ENCODE data around the gene C1orf21. TPM values are rescaled to one million over a fixed set of nuclear protein-coding genes. Genes with fewer than 3 reads are reported as not detected.

The C1orf21 gene
- total RNA-seq, 1 donor from 2014 or later: 49.5 TPM

DNA sequence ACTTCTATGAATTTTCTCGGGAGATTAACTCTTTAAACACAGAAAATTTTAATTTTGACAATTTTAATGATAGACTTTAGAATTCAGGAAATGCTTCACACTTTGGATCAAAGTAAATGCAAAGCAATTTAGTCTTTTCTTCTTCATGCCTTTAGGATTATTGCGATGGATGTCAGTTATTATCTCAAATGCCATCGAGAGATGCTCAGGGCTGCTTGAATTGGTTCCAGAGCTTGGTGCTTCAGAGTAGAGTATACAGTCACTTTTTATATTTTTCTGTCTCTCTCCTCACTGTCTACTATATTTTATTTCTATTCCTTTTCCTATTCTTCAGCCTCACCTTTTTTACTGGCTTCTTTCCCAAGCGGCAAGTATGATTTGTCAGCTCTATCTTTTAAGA lies 59.2 kb downstream of the C1orf21 start:
- DNase-seq (ENCODE audit: low spot score): no peak

DNA sequence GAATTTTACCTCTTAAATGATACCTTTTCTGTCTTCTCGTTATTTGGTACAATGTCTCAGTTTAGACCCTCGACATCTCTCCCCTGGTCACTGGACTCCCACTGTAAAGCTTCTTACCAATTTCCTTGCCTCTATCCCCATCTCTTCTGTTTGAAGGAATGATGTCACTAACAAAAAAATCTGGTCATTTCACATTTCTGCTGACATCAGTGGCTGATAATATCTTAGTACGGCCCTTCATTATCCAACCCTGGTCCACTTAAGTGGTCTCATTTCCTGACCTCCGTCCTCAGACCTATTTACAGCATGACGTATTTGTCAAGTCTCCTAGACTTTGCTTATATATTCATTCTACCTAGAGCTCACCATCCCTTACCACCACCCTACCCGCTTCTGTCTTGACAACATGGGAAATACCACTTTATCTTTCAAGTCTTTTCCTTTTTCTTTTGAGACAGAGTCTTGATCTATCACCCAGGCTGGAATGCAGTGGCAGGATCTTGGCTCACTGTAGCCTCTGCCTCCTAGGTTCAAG lies 60.9 kb downstream of the C1orf21 start:
- no peak for DNase-seq (ENCODE audit: low spot score)

DNA sequence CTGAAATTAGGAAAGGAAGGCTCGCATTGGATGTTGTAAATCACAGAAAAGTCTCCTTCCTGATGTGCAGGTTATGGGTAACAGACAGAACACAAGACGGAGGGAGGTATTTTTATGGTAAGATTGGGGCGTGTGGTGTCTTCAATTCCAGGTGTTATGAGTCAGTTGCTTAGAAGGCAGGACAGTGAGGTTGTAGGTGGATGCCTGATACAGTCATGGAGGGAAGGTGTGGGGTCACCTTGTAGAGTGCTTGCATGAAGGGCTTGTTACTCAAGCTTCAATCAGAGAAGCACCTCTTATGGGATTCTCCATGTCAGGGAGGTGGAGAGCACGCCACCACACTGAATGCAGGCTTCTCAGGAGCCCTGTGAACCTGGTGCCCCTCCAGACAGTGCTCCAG lies 63.1 kb downstream of the C1orf21 start:
- DNase-seq (ENCODE audit: low spot score): no peak

DNA sequence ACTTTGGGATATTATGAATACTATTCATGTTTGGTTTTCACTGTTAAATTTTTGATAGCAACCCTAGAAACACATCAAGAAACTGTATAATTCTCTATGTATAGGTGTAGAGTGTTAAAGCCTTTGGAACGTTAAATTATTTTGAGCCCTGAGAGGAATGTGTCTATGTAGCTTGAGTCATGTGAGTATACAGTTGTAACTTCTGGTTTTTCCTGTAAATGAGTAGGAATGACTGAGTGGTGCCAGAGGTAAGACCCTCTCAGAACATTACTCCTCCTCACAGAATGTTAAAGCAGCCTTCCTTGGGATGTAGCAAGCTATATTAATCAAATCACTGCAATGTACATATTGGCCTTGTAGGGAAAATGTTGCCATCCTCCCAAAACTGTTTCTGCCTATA lies 69.0 kb downstream of the C1orf21 start:
- no peak for DNase-seq (ENCODE audit: low spot score)

DNA sequence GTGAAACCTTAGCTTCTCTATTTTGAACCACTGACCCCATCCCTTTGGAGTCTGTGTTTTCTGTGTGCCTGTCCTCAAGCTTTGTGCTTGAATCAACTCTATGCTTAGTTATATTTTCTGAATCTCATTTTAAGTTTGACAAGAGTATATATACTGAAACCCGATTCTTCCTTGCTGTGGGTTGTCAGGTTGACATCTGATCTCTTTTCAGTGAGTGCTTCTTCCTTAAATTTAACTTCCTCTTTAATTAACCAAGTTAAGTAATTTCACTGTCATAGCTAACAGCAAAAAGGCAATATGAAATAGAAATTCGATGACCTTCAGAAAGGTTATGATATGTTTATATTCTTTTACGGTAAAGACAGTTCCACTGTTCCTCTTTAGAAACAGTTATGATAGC lies 69.4 kb downstream of the C1orf21 start:
- DNase-seq (ENCODE audit: low spot score): no peak

DNA sequence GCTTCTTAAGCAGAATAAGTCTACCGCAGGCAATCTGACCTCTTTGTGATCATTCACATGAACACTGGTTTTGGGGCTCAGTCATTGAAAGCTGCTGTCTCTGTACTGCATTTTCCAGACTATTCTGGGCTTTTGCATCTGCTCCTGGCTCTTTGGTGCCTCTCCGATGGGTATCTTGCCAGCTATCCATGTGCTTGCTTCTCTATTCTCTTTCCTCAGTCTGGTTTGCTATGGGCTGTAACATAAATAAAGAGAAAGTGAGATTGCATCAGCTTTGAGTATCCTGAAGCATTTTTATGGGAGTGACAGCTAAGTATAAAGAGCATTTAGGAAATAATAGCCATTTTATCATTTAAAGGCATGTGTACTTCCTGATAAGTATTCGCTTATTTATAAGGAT lies 70.7 kb downstream of the C1orf21 start:
- DNase-seq (ENCODE audit: low spot score): no peak

DNA sequence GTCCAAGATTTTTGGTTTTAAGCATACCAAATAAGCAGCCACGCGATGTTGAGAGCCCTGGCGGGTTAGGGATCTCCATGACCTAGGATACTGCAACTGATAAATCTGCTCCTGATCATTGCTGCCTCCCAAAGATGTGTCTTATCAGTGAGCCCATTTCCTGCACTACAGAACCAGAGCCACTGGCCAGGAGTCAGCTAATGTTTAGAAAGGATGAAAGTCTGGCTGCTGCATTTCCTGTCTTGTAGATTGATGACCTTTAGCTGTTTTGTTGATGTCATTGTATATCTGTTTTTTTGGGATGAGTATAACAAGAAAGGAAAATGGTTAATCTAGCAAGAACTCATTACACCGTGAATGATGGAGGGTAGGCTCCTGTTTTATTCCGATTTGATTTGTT lies 74.5 kb downstream of the C1orf21 start:
- no peak for DNase-seq (ENCODE audit: low spot score)

DNA sequence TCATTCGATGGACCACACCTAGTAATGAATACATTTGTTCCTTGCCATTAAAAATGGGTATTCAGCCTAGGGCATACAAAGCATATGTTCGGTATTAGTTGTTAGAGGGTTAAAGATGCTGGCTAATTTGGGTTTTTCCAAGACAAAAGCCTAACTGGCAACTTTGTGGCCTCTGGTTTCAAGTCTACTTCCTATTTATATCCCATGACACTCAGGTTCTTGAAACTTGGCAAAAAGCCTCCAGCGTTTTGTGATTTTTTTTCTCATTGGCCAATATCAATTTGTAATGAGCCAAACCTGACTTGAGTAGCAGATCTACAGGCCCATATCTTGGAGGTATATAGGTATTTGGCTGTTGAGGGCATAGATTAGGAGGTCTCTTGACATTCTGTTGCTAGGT lies 75.3 kb downstream of the C1orf21 start:
- no peak for DNase-seq (ENCODE audit: low spot score)

DNA sequence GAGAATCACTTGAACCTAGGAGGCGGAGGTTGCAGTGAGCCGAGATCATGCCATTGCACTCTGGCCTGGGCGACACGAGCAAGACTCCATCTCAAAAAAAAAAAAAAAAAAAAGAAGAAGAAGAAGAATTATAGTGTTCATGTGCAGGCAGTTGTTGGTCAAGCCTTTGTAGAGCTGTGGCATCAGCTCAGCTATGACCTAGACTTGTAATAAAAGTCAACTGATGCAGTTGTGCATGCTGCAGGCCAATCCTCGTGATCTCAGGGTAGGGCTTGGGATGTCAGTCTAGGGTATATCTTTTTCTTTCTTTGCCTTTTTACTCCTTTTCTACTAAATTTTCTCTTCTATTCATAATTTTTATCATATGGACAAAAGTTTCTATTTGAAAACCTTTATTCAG lies 76.2 kb downstream of the C1orf21 start:
- no peak for DNase-seq (ENCODE audit: low spot score)

DNA sequence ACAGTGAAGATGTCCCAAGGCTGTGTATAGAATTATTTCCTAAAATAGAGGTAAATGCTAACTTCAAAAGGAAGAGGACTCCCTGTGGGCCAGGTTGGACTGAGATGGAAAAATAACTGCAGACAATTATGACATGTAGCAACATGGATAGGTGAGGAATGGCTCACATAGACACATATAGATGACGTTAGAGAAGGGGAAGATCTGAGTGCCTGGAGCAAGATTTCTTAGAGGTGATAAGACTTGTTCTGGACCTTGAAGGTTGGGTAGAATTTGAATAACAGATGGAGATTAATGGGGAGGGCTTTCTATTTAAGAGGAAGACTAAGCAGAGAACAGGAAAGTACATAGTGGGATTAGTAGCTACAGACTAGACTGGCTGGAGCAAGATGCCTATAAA lies 76.9 kb downstream of the C1orf21 start:
- DNase-seq (ENCODE audit: low spot score): no peak

DNA sequence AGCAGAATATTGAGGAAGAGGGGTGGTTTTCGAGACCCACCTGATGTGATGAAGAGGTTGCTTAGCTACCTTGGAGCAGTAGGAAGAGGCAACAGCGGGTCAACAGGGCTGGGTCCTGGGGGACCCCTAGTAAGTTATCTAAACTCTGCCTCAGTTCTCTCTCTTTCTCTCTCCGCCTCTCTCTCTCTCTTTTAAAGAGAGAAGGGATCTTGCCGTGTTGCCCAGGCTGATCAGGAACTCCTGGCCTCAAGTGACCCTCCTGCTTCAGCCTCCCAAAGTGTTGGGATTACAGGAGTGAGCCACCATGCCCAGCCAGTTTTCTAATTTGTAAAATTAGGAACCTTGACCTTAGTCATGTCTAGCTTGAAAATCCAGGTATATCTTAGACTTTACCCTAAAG lies 77.9 kb downstream of the C1orf21 start:
- no peak for DNase-seq (ENCODE audit: low spot score)

DNA sequence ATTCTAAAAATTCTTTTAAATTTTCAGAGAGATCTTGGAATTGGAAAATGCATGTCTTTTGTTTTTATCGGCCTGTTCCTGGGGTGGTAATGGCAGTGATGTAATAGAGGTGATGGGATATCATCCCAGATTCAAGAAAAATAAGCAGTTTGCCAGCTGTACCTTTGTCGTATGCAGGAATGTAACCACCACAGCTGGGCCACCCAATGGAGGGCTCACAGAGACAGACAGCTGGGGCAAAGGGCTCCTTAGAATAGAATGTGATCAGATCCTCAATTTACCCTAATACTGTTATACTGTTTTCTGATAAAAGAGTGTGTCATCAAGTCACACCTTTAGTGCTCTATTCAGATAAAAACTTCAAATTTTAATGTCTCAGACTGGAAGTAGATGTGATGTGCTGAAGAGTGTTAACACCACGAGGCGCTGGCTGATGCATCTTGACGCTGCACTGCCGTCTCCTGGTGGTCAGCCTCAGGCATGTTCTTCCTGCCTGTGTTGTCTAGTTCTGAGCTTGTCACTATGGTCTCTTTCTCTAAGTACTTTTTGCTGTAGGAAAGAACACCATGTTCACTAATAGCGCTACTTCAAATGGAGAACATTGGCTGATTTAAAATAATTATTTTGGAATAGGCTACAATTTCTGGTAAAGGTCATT lies 78.8 kb downstream of the C1orf21 start:
- DNase-seq (ENCODE audit: low spot score): no peak

DNA sequence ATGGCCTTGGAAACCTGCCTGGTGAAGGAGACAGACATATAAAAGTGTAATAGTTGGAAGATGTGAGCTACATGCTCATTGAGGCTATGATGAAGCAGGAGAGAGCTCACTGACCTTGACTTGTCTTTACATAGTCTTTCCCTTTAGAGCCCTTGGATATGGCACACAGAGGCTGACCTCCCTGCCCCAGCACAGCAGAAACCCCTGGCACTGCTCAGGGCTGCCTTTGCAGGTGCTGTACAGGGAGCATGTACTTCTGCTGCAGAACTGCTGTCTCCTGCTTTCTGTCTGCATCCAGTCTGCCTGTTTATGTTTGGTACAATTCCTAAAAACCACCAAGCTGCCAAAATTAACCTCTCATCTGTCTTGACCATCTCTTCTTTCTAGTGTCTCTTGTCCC lies 80.5 kb downstream of the C1orf21 start:
- DNase-seq (ENCODE audit: low spot score): no peak

DNA sequence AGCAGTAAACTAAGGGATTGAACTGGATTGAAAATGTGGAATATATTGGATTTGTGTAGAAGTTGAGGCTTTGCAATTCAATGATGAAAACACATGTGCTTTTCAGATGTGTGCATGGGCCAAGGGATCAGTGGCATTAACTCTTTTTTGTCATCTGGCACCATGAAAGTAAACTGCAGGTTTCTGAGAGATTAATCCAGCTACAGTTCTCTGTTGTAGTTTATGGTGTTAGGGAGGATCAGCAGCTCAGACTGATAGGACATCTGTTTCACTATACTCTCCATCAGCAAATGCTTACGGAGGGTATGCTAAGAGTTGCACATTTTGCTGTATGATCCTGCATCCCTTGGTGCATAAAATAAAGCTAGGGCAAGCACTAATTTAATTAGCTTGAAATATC lies 82.6 kb downstream of the C1orf21 start:
- no peak for DNase-seq (ENCODE audit: low spot score)

DNA sequence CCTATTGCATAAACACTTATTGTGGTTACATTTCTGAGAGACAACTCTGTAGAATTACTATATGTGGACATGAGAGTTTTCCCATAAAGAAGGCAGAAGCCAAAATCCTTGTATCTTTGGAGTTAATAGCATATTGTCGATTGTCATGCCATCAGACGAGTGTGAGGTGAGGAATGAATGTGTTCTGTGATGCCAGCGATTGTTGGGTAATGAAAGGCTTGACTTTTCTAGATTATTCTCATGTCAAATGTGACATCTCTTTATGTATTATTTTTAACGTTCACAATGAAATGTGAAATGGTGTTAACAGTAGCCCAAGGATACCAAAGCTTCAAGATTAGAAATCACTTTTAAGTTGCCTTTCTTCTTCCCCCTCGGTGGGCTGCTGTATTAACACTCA lies 84.9 kb downstream of the C1orf21 start:
- no peak for DNase-seq (ENCODE audit: low spot score)

DNA sequence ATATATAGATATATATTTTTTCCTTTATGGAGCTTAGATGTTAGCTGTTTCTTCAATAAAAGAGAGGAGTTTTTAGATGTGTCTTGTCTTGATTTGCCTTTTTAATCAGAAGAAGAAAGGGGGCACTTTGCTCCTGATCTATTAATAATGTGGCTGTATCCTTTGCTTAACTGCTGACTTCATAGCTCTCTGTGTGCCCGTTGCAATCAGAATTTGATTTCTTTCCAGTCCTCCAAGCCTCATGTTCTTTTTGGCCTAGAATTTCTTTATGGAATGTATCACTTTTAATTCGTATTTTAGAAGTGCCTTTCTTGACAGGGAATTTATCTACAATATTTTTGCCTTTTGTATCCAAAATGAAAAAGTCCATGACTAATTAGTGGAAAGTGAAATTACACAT lies 85.3 kb downstream of the C1orf21 start:
- DNase-seq (ENCODE audit: low spot score): no peak

DNA sequence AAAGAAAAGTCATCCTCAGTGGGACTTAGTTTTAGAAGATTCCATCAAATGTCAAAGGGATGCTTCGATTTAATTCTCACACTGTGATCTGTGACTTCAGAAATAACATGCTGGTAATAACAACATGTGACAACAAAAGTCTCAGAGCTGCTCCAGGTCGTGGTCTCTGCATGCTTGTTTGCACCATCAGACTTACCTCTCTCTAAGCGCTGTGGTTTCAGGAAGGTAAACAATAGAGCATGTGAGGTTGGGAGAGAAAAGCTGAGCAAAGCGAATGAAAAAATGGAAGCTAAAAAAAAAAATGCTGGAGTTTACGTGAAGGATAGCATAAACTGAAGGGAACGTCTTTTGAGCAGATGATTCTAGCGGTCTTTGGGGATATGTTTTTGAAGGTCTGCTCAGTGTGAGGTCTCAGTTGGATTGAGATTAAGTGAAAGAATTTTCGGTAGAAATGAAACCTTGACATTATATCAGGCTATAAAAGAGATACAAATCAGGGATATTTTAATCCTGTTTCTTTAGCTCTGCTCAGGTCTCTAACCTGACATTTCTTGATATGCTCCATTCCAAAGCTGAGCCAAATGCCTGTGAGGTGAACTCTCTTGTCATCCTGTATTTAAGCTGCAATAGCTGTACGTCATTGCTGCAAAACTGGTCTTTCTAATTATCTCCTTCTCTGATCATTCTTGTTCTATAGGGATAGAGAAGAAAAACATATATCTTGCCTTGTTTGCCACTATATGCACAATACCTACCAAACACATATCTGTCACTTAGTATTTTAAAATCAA lies 86.5 kb downstream of the C1orf21 start:
- no peak for DNase-seq (ENCODE audit: low spot score)

DNA sequence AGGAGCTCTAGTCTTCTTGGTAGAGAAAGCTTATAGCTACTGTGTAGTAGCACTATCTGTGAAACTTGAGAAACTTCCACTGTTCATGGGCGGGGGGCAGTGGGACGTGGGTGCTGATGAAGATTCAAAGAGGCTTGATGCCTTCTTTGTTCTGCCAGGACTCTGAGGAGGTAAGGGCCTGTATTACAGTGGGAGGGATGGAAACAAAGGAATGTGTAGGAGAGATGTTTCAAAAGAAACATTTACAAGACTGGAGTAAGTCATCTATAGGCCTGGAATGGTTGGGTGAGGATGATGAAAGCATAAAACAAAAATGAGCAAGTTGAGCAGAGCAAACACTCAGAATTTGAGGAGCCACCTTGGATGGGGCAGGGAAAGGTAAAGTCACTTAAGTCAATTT lies 89.4 kb downstream of the C1orf21 start:
- no peak for DNase-seq (ENCODE audit: low spot score)

DNA sequence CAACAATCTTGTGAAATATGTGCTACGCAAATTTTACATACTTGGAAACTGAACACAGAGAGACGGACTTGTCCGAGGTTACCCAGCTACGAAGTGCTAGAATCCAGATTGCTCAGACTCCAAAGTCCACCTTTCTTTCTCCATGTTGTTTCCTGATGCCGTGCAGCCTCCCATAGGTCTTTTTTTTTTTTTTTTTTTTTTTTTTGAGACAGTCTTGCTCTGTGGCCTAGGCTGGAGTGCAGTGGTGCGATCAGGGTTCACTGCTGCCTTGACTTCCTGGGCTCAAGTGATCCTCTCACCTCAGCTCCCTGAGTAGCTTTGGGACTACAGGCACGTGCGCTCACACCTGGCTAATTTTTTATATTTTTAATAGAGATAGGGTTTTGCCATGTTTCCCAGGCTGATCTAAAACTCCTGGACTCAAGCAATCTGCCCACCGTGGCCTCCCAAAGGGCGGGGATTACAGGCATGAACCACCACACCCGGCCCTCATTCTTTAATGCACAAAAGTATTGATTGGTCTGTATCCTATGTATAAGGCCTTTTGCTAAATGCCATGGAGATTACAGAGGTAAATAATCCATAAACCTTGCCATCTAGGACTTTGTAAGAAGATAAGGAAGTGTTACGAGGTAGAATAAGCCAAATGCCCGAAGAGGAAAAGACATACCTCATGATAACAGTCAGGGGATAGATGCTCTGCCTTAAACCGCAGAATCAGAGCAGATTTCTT lies 92.8 kb downstream of the C1orf21 start:
- DNase-seq (ENCODE audit: low spot score): no peak

DNA sequence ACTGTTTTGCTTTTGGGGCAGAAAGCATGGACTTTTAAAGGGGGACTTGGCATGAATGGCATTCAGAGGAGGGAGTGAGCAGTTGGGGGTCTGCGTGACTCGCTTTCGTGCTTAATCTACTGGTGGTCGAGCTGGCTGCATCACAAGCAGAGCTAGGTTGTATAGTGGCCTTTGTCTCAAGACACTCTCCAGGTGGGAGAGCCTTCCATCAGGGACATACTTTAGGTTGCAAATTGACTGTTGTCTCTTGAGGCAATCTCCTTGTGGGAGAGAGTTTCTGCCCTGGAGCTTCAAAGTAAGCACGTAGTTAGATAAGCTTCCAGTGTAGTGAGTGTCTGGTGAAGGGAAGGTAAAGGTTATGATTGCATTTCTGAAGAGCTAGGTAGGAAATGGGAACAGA lies 93.9 kb downstream of the C1orf21 start:
- DNase-seq (ENCODE audit: low spot score): no peak

DNA sequence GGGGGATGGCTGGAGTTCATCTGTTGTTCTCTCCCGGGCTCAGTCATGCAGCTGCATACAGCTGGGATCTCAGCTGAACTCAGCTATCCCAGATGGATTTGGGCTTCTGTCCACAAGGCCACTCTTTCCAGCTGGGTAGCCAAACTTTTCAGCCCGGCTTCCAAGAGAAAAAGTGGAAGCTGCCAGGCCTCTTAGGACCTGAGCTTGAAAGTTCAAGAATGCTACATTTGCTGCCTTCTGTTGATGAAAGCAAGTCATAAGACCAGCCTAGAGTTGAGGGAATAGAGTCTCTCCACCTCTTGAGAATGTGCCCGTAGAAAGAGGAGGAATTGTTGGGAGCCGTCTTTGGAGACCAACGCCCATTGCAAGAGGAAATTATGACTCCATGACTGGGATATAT lies 95.3 kb downstream of the C1orf21 start:
- DNase-seq (ENCODE audit: low spot score): no peak

DNA sequence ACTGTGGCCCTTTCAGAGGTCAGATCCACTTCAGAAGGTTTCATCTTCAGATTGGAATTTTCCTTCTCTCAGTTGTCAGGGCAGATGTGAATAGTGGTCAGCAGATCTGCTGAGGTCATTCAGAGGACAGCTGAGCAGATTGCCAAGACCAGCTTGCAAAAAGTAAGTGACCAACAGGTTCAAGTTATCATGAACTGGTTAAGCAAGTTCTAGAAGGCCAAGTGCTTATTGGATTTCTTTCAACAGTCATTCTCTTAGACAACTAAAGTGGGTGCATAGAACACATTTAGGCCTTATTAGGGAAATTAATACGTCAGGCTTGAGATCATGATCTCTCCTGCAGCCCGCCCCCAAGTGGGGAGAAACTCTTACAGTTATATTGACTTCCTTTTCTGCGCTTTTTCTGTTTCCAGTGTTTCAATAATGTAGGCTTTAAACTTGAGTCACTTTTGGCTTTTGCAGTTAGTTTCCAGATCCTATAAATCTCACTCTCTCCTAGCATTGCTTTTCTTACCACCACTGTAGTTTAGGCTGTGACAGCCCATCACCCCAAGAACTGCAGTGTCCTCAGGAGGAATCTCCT lies 96.4 kb downstream of the C1orf21 start:
- no peak for DNase-seq (ENCODE audit: low spot score)
